Measurements from ENCODE around the gene MBLAC2. TPM values are rescaled to one million over a fixed set of nuclear protein-coding genes. Genes with fewer than 3 reads are reported as not detected.

MBLAC2 gene
- polyA plus RNA-seq, 1 of the 3 experiments (the other 2 are of a cell fraction), result 2.0 TPM

DNA sequence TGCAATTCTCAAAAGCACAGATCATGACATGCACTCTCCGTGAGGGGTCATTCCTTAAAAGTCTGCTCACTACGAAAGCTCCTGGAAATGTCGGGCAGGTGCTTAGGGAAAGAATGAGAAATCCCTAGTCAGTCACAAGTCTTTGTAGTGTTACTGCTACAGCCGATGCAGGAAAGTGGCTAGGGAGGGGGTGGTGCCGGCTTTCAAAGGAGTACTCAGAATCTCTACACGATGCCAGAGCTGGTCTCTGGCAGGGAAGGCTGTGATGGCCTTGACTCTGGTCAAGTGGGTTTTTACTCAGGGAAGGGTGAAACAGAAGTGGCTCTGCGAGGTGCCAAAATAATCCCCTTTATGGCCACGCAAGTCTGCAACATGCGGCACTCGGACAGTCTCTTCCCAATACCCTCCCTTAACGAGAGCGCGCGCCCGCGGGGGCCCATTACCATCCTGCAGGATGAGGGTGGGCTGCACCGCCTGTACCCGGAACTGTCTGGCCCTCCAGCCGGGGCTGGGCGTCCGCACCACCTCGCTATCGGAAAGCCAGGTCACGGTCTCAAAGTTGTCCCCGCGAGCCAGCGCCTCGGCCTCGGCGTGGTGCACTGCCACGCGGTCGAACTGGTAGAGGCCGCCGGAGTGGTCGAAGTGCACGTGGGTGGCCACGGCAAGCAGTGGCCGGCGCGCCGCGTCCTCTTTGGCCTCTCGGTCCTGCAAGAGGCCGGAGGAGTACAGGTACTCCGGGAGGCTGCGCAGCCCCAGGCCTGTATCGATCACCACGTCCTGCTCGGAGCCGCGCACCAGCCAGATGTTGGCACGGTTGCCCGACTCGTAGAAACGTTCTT is 956 bp downstream of the MBLAC2 start:
- peak overlapping the region; percentile 92 for H2AFZ ChIP-seq (ENCODE audit: low read depth)
- ChIA-PET CTCF (interaction anchor here (0.7 to 2.7 kb wide), 6 partner anchors 7 to 130 kb away, joined by 3 to 12 read pairs (median 4); no protein-coding TSS in a partner anchor), POLR2A (interaction anchor here (0.5 to 1.0 kb wide), 2 partner anchors 63 to 65 kb away, joined by 3 read pairs; no protein-coding TSS in a partner anchor)
- H3K9me3 ChIP-seq, result no peaks in the 10 kb centered on the region
- peaks cover 0 to 5% of the 10 kb centered on the region in 2 experiments for H3K36me3 ChIP-seq (replicated peaks in 1 of 2; ENCODE audit: control insufficient read depth in 1 of 2, insufficient read depth in 2 of 2, low read length in 1 of 2)
- H3K4me3 ChIP-seq (ENCODE audit: low read depth in 2 of 2, low read length in 1 of 2), result peak overlapping the region; percentile 89 to 93
- peak; percentile 57 for DNase-seq
- peak overlapping the region; percentile 76 for H3K9ac ChIP-seq
- peak overlapping the region; percentile 73 to 94; a peak in 3 of 4 replicates for H3K27ac ChIP-seq (ENCODE audit: low read depth in 2 of 2, low read length in 1 of 2)
- peaks cover 10 to 16% of the 10 kb centered on the region in 2 experiments; a peak in 3 of 4 replicates for H3K4me1 ChIP-seq (ENCODE audit: control insufficient read depth in 1 of 2, insufficient read depth in 2 of 2, low read depth in 1 of 2, low read length in 1 of 2)
- no peaks in the 10 kb centered on the region for H4K20me1 ChIP-seq (ENCODE audit: insufficient read depth)
- H3K9me2 ChIP-seq, result no peaks in the 10 kb centered on the region
- H3F3A ChIP-seq (replicated peaks; ENCODE audit: insufficient read depth), result no peaks in the 10 kb centered on the region
- peaks cover 28% of the 10 kb centered on the region for H3K79me2 ChIP-seq (ENCODE audit: insufficient read depth)
- no peaks in the 10 kb centered on the region for H3K27me3 ChIP-seq (ENCODE audit: insufficient read depth)
- TF ChIP-seq GATA2 (CRISPR knock-in tag; IDR thresholded peaks at IDR 0.05) (no peak; the same call in 1 of the 2 replicates), MEF2A (IDR thresholded peaks at IDR 0.05; ENCODE audit: borderline replicate concordance, low read depth) (no peak), MXI1 (IDR thresholded peaks at IDR 0.05; ENCODE audit: low read depth, low read length) (peak; percentile 79), SMC3 (IDR thresholded peaks at IDR 0.05; ENCODE audit: low read depth, low read length) (no peak)
- TF ChIP-seq, protein P1, sequence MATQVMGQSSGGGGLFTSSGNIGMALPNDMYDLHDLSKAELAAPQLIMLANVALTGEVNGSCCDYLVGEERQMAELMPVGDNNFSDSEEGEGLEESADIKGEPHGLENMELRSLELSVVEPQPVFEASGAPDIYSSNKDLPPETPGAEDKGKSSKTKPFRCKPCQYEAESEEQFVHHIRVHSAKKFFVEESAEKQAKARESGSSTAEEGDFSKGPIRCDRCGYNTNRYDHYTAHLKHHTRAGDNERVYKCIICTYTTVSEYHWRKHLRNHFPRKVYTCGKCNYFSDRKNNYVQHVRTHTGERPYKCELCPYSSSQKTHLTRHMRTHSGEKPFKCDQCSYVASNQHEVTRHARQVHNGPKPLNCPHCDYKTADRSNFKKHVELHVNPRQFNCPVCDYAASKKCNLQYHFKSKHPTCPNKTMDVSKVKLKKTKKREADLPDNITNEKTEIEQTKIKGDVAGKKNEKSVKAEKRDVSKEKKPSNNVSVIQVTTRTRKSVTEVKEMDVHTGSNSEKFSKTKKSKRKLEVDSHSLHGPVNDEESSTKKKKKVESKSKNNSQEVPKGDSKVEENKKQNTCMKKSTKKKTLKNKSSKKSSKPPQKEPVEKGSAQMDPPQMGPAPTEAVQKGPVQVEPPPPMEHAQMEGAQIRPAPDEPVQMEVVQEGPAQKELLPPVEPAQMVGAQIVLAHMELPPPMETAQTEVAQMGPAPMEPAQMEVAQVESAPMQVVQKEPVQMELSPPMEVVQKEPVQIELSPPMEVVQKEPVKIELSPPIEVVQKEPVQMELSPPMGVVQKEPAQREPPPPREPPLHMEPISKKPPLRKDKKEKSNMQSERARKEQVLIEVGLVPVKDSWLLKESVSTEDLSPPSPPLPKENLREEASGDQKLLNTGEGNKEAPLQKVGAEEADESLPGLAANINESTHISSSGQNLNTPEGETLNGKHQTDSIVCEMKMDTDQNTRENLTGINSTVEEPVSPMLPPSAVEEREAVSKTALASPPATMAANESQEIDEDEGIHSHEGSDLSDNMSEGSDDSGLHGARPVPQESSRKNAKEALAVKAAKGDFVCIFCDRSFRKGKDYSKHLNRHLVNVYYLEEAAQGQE (IDR thresholded peaks at IDR 0.05; ENCODE audit: low read depth, low read length), result no peak
- TF ChIP-seq, protein P2, sequence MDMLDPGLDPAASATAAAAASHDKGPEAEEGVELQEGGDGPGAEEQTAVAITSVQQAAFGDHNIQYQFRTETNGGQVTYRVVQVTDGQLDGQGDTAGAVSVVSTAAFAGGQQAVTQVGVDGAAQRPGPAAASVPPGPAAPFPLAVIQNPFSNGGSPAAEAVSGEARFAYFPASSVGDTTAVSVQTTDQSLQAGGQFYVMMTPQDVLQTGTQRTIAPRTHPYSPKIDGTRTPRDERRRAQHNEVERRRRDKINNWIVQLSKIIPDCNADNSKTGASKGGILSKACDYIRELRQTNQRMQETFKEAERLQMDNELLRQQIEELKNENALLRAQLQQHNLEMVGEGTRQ (IDR thresholded peaks at IDR 0.05; ENCODE audit: borderline replicate concordance, low read depth, low read length), result no peak
- TF ChIP-seq, protein P3, sequence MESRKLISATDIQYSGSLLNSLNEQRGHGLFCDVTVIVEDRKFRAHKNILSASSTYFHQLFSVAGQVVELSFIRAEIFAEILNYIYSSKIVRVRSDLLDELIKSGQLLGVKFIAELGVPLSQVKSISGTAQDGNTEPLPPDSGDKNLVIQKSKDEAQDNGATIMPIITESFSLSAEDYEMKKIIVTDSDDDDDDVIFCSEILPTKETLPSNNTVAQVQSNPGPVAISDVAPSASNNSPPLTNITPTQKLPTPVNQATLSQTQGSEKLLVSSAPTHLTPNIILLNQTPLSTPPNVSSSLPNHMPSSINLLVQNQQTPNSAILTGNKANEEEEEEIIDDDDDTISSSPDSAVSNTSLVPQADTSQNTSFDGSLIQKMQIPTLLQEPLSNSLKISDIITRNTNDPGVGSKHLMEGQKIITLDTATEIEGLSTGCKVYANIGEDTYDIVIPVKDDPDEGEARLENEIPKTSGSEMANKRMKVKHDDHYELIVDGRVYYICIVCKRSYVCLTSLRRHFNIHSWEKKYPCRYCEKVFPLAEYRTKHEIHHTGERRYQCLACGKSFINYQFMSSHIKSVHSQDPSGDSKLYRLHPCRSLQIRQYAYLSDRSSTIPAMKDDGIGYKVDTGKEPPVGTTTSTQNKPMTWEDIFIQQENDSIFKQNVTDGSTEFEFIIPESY (IDR thresholded peaks at IDR 0.05; ENCODE audit: borderline replicate concordance, low read depth), result no peak
- TF ChIP-seq, protein P4, sequence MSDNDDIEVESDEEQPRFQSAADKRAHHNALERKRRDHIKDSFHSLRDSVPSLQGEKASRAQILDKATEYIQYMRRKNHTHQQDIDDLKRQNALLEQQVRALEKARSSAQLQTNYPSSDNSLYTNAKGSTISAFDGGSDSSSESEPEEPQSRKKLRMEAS (IDR thresholded peaks at IDR 0.05; ENCODE audit: low read depth), result peak; percentile 96
- whole genome bisulfite sequencing (ENCODE audit: low lambda C conversion rate), result 2% methylated on average over 32 of the region's 56 CpGs
- peak overlapping the region; percentile 98 for H3K4me2 ChIP-seq

Measured in SK-N-SH (cell line).